ENCODE results near the gene MCEMP1. TPM values are rescaled to one million over a fixed set of nuclear protein-coding genes. Genes with fewer than 3 reads are reported as not detected.

The MCEMP1 gene
- total and polyA plus RNA-seq, 2 experiments from 2014 or later: not detected

DNA sequence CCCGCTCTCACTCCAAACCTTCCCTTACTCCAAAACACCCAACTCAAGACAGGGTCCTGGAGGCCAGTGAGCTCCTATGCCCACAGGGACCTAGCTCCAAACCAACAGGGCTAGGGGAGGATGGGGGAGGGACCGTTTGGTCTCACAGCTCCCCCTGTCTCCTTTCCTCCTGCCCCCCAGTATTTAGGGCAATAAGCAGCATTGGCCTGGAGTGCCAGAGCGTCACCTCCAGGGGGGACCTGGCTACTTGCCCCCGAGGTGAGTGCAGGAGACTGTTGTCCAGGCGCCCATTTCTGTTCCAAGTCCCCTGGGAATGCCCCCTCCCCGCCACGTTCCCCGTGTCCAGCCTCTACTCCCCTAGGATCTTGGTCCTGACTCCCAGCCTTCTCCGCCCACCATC, 7.2 kb upstream of the MCEMP1 start:
- WGBS (ENCODE audit: low lambda C conversion rate, missing lambda C conversion rate): 38% methylated on average over 6 of the region's 9 CpGs
- no peak overlapping the region for H2AFZ ChIP-seq
- H4K20me1 ChIP-seq (ENCODE audit: insufficient read depth, poor library complexity, severe bottlenecking): no peaks in the 10 kb centered on the region
- no peaks in the 10 kb centered on the region for H3K4me1 ChIP-seq (ENCODE audit: insufficient read depth)
- no peaks in the 10 kb centered on the region for H3K36me3 ChIP-seq (replicated peaks; ENCODE audit: insufficient read depth, low read depth)
- TF ChIP-seq EZH2 (IDR thresholded peaks at IDR 0.05; ENCODE audit: borderline replicate concordance) (no peak), EZH2phosphoT487 (IDR thresholded peaks at IDR 0.05; ENCODE audit: low read depth, severe bottlenecking, unreplicated experiment) (no peak)
- TF ChIP-seq, protein P1, sequence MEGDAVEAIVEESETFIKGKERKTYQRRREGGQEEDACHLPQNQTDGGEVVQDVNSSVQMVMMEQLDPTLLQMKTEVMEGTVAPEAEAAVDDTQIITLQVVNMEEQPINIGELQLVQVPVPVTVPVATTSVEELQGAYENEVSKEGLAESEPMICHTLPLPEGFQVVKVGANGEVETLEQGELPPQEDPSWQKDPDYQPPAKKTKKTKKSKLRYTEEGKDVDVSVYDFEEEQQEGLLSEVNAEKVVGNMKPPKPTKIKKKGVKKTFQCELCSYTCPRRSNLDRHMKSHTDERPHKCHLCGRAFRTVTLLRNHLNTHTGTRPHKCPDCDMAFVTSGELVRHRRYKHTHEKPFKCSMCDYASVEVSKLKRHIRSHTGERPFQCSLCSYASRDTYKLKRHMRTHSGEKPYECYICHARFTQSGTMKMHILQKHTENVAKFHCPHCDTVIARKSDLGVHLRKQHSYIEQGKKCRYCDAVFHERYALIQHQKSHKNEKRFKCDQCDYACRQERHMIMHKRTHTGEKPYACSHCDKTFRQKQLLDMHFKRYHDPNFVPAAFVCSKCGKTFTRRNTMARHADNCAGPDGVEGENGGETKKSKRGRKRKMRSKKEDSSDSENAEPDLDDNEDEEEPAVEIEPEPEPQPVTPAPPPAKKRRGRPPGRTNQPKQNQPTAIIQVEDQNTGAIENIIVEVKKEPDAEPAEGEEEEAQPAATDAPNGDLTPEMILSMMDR (IDR thresholded peaks at IDR 0.05; ENCODE audit: poor library complexity): no peak
- H3K79me2 ChIP-seq: no peaks in the 10 kb centered on the region
- H3K27me3 ChIP-seq: peaks cover 42% of the 10 kb centered on the region
- H3K4me2 ChIP-seq: peak overlapping the region; percentile 71
- H3K27ac ChIP-seq: no peak overlapping the region
- H3K9me3 ChIP-seq (ENCODE audit: low read depth): no peaks in the 10 kb centered on the region
- DNase-seq (ENCODE audit: low spot score): no peak
- H3K9me2 ChIP-seq (replicated peaks; ENCODE audit: insufficient read depth): no peaks in the 10 kb centered on the region
- no peak overlapping the region for H3K4me3 ChIP-seq

DNA sequence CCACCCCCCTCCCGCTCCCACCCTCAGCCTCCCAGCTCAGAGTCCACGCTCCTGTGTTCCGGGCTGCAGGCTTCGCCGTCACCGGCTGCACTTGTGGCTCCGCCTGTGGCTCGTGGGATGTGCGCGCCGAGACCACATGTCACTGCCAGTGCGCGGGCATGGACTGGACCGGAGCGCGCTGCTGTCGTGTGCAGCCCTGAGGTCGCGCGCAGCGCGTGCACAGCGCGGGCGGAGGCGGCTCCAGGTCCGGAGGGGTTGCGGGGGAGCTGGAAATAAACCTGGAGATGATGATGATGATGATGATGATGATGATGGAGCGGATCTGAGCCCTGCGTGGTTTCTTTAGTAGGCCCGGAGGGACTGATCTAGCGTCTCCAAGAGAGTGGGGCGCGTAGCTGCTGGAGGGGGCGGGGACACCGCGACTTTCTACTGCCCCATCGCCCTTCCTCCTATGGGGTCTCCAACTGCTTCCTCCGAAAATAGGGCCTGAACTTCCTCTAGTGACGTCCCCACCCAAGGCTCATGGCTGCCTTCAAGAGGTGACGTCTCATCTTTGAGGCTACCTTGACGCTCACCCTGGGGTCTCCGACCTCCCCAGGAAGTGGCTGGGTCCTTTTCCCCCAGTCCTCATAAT, 6.6 kb upstream of the MCEMP1 start:
- Histone ChIP-seq H3K36me3 (replicated peaks; ENCODE audit: insufficient read depth, low read depth) (no peaks in the 10 kb centered on the region), H3K4me1 (ENCODE audit: insufficient read depth) (no peaks in the 10 kb centered on the region), H3K4me3 (no peak overlapping the region), H3K79me2 (no peaks in the 10 kb centered on the region), H3K9me2 (replicated peaks; ENCODE audit: insufficient read depth) (no peaks in the 10 kb centered on the region), H4K20me1 (ENCODE audit: insufficient read depth, poor library complexity, severe bottlenecking) (no peaks in the 10 kb centered on the region), H3K9me3 (ENCODE audit: low read depth) (no peaks in the 10 kb centered on the region), H3K27me3 (peaks cover 42% of the 10 kb centered on the region), H3K27ac (no peak overlapping the region), H2AFZ (no peak overlapping the region), H3K4me2 (peak overlapping the region; percentile 71)
- 4% methylated on average over 37 of the region's 43 CpGs for WGBS (ENCODE audit: low lambda C conversion rate, missing lambda C conversion rate)
- peak; percentile 50 for DNase-seq (ENCODE audit: low spot score)
- TF ChIP-seq EZH2phosphoT487 (IDR thresholded peaks at IDR 0.05; ENCODE audit: low read depth, severe bottlenecking, unreplicated experiment) (no peak), EZH2 (IDR thresholded peaks at IDR 0.05; ENCODE audit: borderline replicate concordance) (no peak)
- TF ChIP-seq, protein P1 (IDR thresholded peaks at IDR 0.05; ENCODE audit: poor library complexity): no peak

DNA sequence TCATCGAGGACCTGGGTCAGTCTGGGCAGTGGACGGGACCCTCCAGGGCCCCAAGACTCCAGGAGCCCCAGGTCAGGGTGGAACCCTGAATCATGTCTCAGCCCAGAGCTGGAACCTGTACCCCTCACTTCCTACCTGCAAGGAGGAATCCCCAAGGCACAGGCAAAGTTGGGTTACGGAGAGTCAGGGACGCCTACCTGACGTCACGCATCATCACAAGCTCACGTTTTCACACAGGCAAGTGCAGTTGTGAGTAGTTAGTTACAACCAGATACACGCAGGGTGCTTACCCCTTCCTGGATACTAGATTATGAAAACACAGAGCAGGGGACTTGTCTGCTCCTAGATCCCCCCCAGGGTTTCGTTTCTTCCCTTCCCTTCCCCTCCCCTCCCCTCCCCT, 6.1 kb upstream of the MCEMP1 start:
- H3K4me3 ChIP-seq: no peak overlapping the region
- H3K4me1 ChIP-seq (ENCODE audit: insufficient read depth): no peaks in the 10 kb centered on the region
- H4K20me1 ChIP-seq (ENCODE audit: insufficient read depth, poor library complexity, severe bottlenecking): no peaks in the 10 kb centered on the region
- 42% methylated on average over 8 of the region's 9 CpGs for WGBS (ENCODE audit: low lambda C conversion rate, missing lambda C conversion rate)
- no peak for DNase-seq (ENCODE audit: low spot score)
- no peaks in the 10 kb centered on the region for H3K9me3 ChIP-seq (ENCODE audit: low read depth)
- TF ChIP-seq EZH2phosphoT487 (IDR thresholded peaks at IDR 0.05; ENCODE audit: low read depth, severe bottlenecking, unreplicated experiment): no peak
- TF ChIP-seq, protein P1 (IDR thresholded peaks at IDR 0.05; ENCODE audit: poor library complexity): no peak
- no peak for TF ChIP-seq EZH2 (IDR thresholded peaks at IDR 0.05; ENCODE audit: borderline replicate concordance)
- H3K36me3 ChIP-seq (replicated peaks; ENCODE audit: insufficient read depth, low read depth): no peaks in the 10 kb centered on the region
- H3K9me2 ChIP-seq (replicated peaks; ENCODE audit: insufficient read depth): no peaks in the 10 kb centered on the region
- no peak overlapping the region for H2AFZ ChIP-seq
- peak overlapping the region; percentile 71 for H3K4me2 ChIP-seq
- H3K27ac ChIP-seq: no peak overlapping the region
- no peaks in the 10 kb centered on the region for H3K79me2 ChIP-seq
- peaks cover 42% of the 10 kb centered on the region for H3K27me3 ChIP-seq
